Measurements from ENCODE around the gene SIPA1L3.

SIPA1L3 gene

DNA sequence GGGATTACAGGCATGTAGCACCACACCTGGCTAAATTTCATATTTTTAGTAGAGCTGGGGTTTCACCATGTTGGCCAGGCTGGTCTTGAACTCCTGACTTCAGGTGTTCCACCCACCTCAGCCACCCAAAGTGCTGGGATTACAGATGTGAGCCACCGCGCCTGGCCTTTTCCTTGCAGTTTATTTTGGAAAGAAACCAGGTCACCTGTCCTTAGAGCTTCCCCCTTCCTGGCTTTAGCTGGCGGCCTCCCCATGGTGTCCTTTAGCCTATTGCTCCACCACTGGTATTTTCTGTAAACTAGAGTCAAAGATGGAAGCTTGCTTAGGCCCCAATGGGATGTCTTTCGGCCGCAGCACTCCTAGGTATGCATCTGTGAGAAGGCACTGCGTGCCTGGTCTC, 225.8 kb downstream of the SIPA1L3 start:
- no peak overlapping the region for H3K4me3 ChIP-seq (ENCODE audit: low read depth, low read length)
- TF ChIP-seq, protein P1, sequence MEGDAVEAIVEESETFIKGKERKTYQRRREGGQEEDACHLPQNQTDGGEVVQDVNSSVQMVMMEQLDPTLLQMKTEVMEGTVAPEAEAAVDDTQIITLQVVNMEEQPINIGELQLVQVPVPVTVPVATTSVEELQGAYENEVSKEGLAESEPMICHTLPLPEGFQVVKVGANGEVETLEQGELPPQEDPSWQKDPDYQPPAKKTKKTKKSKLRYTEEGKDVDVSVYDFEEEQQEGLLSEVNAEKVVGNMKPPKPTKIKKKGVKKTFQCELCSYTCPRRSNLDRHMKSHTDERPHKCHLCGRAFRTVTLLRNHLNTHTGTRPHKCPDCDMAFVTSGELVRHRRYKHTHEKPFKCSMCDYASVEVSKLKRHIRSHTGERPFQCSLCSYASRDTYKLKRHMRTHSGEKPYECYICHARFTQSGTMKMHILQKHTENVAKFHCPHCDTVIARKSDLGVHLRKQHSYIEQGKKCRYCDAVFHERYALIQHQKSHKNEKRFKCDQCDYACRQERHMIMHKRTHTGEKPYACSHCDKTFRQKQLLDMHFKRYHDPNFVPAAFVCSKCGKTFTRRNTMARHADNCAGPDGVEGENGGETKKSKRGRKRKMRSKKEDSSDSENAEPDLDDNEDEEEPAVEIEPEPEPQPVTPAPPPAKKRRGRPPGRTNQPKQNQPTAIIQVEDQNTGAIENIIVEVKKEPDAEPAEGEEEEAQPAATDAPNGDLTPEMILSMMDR (IDR thresholded peaks at IDR 0.05; ENCODE audit: insufficient read depth, low read depth, low read length, missing control alignments), result no peak
- DNase-seq (ENCODE audit: low read depth), result no peak

DNA sequence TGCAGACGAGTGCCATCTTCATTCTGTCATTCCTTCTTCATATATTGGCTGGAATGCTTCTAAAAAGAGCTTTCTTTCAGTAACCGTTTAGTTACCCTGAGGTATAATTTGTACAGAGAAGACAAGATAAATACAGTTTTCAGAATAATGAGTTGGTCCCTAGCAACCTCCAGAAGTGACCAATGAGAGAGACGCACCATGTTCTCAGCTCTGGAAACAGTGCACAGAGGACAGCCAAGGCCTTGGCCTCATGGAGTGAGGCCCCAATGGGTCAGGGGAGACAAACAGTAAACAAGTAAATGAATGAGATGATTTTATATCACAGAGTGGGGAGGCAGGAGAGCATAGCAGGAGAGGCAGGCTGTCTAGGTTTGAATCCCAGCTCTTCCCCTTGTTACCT, 226.3 kb downstream of the SIPA1L3 start:
- DNase-seq (ENCODE audit: low read depth), result no peak
- no peak overlapping the region for H3K4me3 ChIP-seq (ENCODE audit: low read depth, low read length)
- TF ChIP-seq, protein P1 (IDR thresholded peaks at IDR 0.05; ENCODE audit: insufficient read depth, low read depth, low read length, missing control alignments), result no peak

DNA sequence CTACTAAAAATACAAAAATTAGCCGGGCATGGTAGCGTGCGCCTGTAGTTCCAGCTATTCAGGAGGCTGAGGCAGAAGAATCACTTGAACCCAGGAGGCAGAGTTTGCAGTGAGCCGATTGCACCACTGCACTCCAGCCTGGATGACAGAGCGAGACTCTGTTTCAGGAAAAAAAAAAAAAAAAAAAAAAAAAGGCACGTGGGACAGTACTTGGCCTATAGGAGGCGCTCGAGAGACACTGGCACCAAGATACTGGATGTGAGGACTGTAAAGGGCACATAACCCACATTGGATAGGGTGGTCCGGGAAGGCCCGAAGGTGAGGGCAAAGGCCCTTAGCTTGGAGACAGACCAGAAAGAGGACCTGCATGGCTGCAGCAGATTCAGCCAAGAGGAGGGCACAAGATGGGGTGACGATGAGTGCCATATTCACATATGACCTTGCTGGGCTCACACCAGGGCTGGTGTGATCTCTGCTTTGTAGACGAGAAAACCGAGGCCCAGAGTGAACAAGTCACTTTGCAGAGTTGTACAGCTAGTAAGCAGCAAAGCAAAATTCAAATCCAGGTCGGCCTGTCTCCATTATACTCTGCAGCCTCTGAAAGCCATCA, 227.6 kb downstream of the SIPA1L3 start:
- DNase-seq (ENCODE audit: low read depth), result peak; percentile 63
- no peak overlapping the region for H3K4me3 ChIP-seq (ENCODE audit: low read depth, low read length)
- TF ChIP-seq, protein P1 (IDR thresholded peaks at IDR 0.05; ENCODE audit: insufficient read depth, low read depth, low read length, missing control alignments), result peak; percentile 69

DNA sequence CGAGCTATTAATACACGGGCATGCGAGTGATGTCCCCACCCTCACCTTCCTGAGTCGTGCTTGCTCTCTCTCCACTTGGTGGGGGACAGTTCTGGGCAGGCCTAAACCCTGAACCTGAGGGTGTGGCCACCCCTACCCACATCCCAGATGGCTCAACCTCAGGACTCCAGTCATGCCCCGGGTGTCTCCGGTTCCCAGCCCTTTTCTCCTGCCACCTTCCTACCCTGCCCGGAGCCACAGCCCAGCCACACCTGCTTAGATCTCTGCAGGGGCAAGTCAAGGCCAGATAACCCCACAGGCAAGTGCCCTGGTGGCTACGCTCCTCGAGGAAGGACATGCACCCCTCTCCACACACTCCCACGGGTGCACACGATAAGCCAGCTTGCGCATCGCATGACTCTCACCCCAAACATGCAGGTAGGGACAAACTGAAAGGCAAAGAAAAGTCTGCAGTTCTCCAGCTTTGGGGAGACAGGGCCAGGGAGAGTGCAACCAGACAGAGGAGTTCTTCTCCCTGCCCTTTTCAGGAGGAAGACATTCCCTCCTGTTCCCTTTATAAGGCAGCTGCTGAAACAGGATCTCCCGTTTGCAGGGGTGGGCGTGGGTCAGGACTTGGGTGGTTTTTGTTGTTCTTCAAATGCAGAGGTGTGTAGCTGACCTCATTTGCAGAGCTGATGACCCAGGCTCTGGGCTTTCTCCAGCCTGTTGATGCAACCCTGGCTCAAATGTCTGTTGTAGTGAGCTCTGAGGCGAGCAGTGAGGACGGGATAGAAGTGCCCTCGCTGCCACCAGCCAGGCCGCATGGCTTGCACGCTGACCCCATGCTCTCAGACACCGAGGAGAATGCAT, 228.4 kb downstream of the SIPA1L3 start:
- no peak overlapping the region for H3K4me3 ChIP-seq (ENCODE audit: low read depth, low read length)
- DNase-seq (ENCODE audit: low read depth), result no peak
- TF ChIP-seq, protein P1 (IDR thresholded peaks at IDR 0.05; ENCODE audit: insufficient read depth, low read depth, low read length, missing control alignments), result no peak

DNA sequence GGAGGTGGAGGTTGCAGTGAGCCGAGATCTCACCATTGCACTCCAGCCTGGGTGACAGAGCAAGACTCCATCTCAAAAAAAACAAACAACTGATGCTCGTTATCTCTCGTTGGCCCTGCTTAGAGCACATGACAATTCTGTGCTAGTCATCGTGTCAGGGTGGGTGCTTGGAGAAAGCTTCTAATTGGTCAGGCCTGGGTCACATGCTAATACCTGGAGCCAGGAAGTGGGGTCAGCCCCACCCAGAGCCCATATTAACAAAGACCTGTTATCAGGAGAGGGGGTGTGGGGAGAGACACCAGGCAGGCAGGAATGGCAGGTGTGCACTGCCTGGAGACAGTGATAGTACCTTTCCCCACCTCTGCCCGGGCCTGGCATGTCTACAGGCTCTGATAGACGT, 232.1 kb downstream of the SIPA1L3 start:
- H3K4me3 ChIP-seq (ENCODE audit: low read depth, low read length), result no peak overlapping the region
- TF ChIP-seq, protein P1 (IDR thresholded peaks at IDR 0.05; ENCODE audit: insufficient read depth, low read depth, low read length, missing control alignments), result no peak
- no peak for DNase-seq (ENCODE audit: low read depth)

DNA sequence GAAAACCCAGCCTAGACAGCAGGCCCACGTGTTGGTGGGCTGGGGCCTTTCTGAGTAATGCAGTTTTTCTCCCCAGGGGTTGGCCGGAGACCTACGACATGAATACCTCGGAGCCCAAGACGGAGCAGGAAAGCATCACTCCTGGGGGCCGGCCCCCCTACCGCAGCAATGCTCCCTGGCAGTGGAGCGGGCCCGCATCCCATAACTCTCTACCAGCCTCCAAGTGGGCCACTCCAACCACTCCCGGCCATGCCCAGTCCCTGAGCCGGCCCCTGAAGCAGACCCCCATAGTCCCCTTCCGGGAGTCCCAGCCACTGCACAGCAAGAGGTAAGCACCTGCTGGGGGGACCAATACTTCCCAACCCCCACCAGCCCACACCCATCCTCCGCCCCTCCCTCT, 234.1 kb downstream of the SIPA1L3 start:
- no peak for DNase-seq (ENCODE audit: low read depth)
- H3K4me3 ChIP-seq (ENCODE audit: low read depth, low read length), result no peak overlapping the region
- TF ChIP-seq, protein P1 (IDR thresholded peaks at IDR 0.05; ENCODE audit: insufficient read depth, low read depth, low read length, missing control alignments), result no peak

Data from GM12865 (cell line).